HUDEP-2 (cell line): ENCODE data around the gene ADAM15.

Experiments used
- DNase-seq, 76 experiments: peaks; one replicate each; lab custom pipeline; 2025; ENCODE audit not compliant: unreplicated experiment in 76 of 76; lab: John Stamatoyannopoulos, UW

Gene ADAM15

GRCh38 chr1:155050560-155051341 lies at the start of gene ADAM15:
TSS of gene ADAM15 (plus strand) at chr1:155051316. CDS start at chr1:155051387, 71 bp downstream.
- DNase-seq = peak in 72 of 76 experiments; percentile 15 to 89 (median 69)

- DNase-seq = peak in 1 of 76 experiments; percentile 65
Observed at GRCh38 chr1:155001425-155001674, 49.8 kb upstream of the ADAM15 start.

- peak in 74 of 76 experiments; percentile 72 to 100 (median 98) for DNase-seq
Observed at GRCh38 chr1:155001675-155002463, 49.2 kb upstream of the ADAM15 start.

GRCh38 chr1:155002464-155003226 lies 48.5 kb upstream of the ADAM15 start, which contains the start of gene ZBTB7B:
TSS of gene ZBTB7B (plus strand) at chr1:155002802. CDS start at chr1:155014661, 11,859 bp downstream.
- DNase-seq = peak in 23 of 76 experiments; percentile 17 to 82 (median 61)

GRCh38 chr1:155003227-155003765 lies 47.8 kb upstream of the ADAM15 start:
- DNase-seq = peak in 21 of 76 experiments; percentile 21 to 77 (median 39)

- DNase-seq = peak in 56 of 76 experiments; percentile 15 to 86 (median 58)
Observed at GRCh38 chr1:155003766-155004351, 47.3 kb upstream of the ADAM15 start.

GRCh38 chr1:155004352-155005075 lies 46.6 kb upstream of the ADAM15 start:
- DNase-seq = peak in 5 of 76 experiments; percentile 27 to 54 (median 47)

- peak in 72 of 76 experiments; percentile 62 to 93 (median 84) for DNase-seq
Observed at GRCh38 chr1:155005076-155006011, 45.8 kb upstream of the ADAM15 start.

- peak in 12 of 76 experiments; percentile 3 to 49 (median 34) for DNase-seq
Observed at GRCh38 chr1:155006601-155007101, 44.5 kb upstream of the ADAM15 start.

- DNase-seq = no peak
Observed at GRCh38 chr1:155007251-155007828, 43.8 kb upstream of the ADAM15 start.

- DNase-seq = peak in 1 of 76 experiments; percentile 10
Observed at GRCh38 chr1:155008015-155008941, 42.8 kb upstream of the ADAM15 start.

GRCh38 chr1:155009221-155009711 lies 41.9 kb upstream of the ADAM15 start:
- DNase-seq = no peak

GRCh38 chr1:155009742-155010141 lies 41.4 kb upstream of the ADAM15 start:
- DNase-seq = no peak

- DNase-seq = no peak
Observed at GRCh38 chr1:155010211-155010918, 40.8 kb upstream of the ADAM15 start.

GRCh38 chr1:155011004-155011416 lies 40.1 kb upstream of the ADAM15 start:
- no peak for DNase-seq

- DNase-seq = no peak
Observed at GRCh38 chr1:155011437-155012025, 39.6 kb upstream of the ADAM15 start.
